ENCODE measurements around the gene FAM216B.
"Not testable (repeated sequence)": the region's sequence is repeated elsewhere in the genome, so short reads cannot be mapped to it uniquely, and the experiment has no call there.

FAM216B gene

GRCh38 chr13:42781352-42781751 lies at the start of gene FAM216B:
TSS of gene FAM216B (plus strand) at chr13:42781584. CDS start at chr13:42784068, 2,484 bp downstream.
- no peak within 1 kb of the TSS for H3K4me3 ChIP-seq (ENCODE audit: low read depth, low read length)

- H3K4me3 ChIP-seq (ENCODE audit: low read depth, low read length): no peak overlapping the region
Measured at GRCh38 chr13:42732073-42732472, 49.3 kb upstream of the FAM216B start.

GRCh38 chr13:42733046-42733445 lies 48.3 kb upstream of the FAM216B start:
- H3K4me3 ChIP-seq (ENCODE audit: low read depth, low read length): no peak overlapping the region

- H3K4me3 ChIP-seq (ENCODE audit: low read depth, low read length): no peak overlapping the region
Measured at GRCh38 chr13:42735010-42735409, 46.4 kb upstream of the FAM216B start.

- no peak overlapping the region for H3K4me3 ChIP-seq (ENCODE audit: low read depth, low read length)
Measured at GRCh38 chr13:42740753-42741152, 40.6 kb upstream of the FAM216B start.

- H3K4me3 ChIP-seq (ENCODE audit: low read depth, low read length): no peak overlapping the region
Measured at GRCh38 chr13:42741914-42742313, 39.5 kb upstream of the FAM216B start.

GRCh38 chr13:42745655-42746054 lies 35.7 kb upstream of the FAM216B start:
- no peak overlapping the region for H3K4me3 ChIP-seq (ENCODE audit: low read depth, low read length)

- no peak overlapping the region for H3K4me3 ChIP-seq (ENCODE audit: low read depth, low read length)
Measured at GRCh38 chr13:42746866-42747265, 34.5 kb upstream of the FAM216B start.

- no peak overlapping the region for H3K4me3 ChIP-seq (ENCODE audit: low read depth, low read length)
Measured at GRCh38 chr13:42747399-42747873, 33.9 kb upstream of the FAM216B start.

- no peak overlapping the region for H3K4me3 ChIP-seq (ENCODE audit: low read depth, low read length)
Measured at GRCh38 chr13:42750794-42751193, 30.6 kb upstream of the FAM216B start.

GRCh38 chr13:42751693-42752092 lies 29.7 kb upstream of the FAM216B start:
- no peak overlapping the region for H3K4me3 ChIP-seq (ENCODE audit: low read depth, low read length)

- H3K4me3 ChIP-seq (ENCODE audit: low read depth, low read length): no peak overlapping the region
Measured at GRCh38 chr13:42752731-42753130, 28.7 kb upstream of the FAM216B start.

GRCh38 chr13:42753697-42754096 lies 27.7 kb upstream of the FAM216B start:
- no peak overlapping the region for H3K4me3 ChIP-seq (ENCODE audit: low read depth, low read length)

GRCh38 chr13:42754801-42755510 lies 26.4 kb upstream of the FAM216B start:
- H3K4me3 ChIP-seq (ENCODE audit: low read depth, low read length): no peak overlapping the region

- no peak overlapping the region for H3K4me3 ChIP-seq (ENCODE audit: low read depth, low read length)
Measured at GRCh38 chr13:42757678-42758420, 23.5 kb upstream of the FAM216B start.

GRCh38 chr13:42758515-42758914 lies 22.9 kb upstream of the FAM216B start:
- no peak overlapping the region for H3K4me3 ChIP-seq (ENCODE audit: low read depth, low read length)

GRCh38 chr13:42760951-42761350 lies 20.4 kb upstream of the FAM216B start:
- no peak overlapping the region for H3K4me3 ChIP-seq (ENCODE audit: low read depth, low read length)

GRCh38 chr13:42762251-42762650 lies 19.1 kb upstream of the FAM216B start:
- no peak overlapping the region for H3K4me3 ChIP-seq (ENCODE audit: low read depth, low read length)

- no peak overlapping the region for H3K4me3 ChIP-seq (ENCODE audit: low read depth, low read length)
Measured at GRCh38 chr13:42762917-42763316, 18.5 kb upstream of the FAM216B start.

- H3K4me3 ChIP-seq (ENCODE audit: low read depth, low read length): no peak overlapping the region
Measured at GRCh38 chr13:42766016-42766415, 15.4 kb upstream of the FAM216B start.

- H3K4me3 ChIP-seq (ENCODE audit: low read depth, low read length): no peak overlapping the region
Measured at GRCh38 chr13:42769650-42770049, 11.7 kb upstream of the FAM216B start.

GRCh38 chr13:42776558-42776957 lies 4.8 kb upstream of the FAM216B start:
- not testable (repeated sequence) for H3K4me3 ChIP-seq (ENCODE audit: low read depth, low read length)

Measured in iPS-11a (cell line).